Measurements from ENCODE around the gene MVB12B.

Gene MVB12B

GRCh38 chr9:126390923-126391322, 64.3 kb downstream of the MVB12B start:
- TF ChIP-seq FOXP2 (optimal IDR thresholded peaks at IDR 0.05; ENCODE audit: borderline replicate concordance, extremely low read depth, extremely low read length, insufficient read depth) = no peak
- TF ChIP-seq SIN3A (IDR thresholded peaks at IDR 0.05; ENCODE audit: borderline replicate concordance, insufficient read depth, low read length) = no peak
- TF ChIP-seq TAF1 (IDR thresholded peaks at IDR 0.05; ENCODE audit: borderline replicate concordance, insufficient read depth, low read length) = no peak
- TF ChIP-seq REST (IDR thresholded peaks at IDR 0.05; ENCODE audit: insufficient read depth in 1 of 2, low read depth in 2 of 2, low read length in 2 of 2) = no peak
- no peak for TF ChIP-seq POLR2AphosphoS5 (IDR thresholded peaks at IDR 0.05; ENCODE audit: low read depth, low read length)

- TF ChIP-seq REST (IDR thresholded peaks at IDR 0.05; ENCODE audit: insufficient read depth in 1 of 2, low read depth in 2 of 2, low read length in 2 of 2) = no peak
- no peak for TF ChIP-seq SIN3A (IDR thresholded peaks at IDR 0.05; ENCODE audit: borderline replicate concordance, insufficient read depth, low read length)
- TF ChIP-seq FOXP2 (optimal IDR thresholded peaks at IDR 0.05; ENCODE audit: borderline replicate concordance, extremely low read depth, extremely low read length, insufficient read depth) = no peak
- TF ChIP-seq POLR2AphosphoS5 (IDR thresholded peaks at IDR 0.05; ENCODE audit: low read depth, low read length) = no peak
- no peak for TF ChIP-seq TAF1 (IDR thresholded peaks at IDR 0.05; ENCODE audit: borderline replicate concordance, insufficient read depth, low read length)
Measured at GRCh38 chr9:126391713-126392661, 65.4 kb downstream of the MVB12B start.

DNA sequence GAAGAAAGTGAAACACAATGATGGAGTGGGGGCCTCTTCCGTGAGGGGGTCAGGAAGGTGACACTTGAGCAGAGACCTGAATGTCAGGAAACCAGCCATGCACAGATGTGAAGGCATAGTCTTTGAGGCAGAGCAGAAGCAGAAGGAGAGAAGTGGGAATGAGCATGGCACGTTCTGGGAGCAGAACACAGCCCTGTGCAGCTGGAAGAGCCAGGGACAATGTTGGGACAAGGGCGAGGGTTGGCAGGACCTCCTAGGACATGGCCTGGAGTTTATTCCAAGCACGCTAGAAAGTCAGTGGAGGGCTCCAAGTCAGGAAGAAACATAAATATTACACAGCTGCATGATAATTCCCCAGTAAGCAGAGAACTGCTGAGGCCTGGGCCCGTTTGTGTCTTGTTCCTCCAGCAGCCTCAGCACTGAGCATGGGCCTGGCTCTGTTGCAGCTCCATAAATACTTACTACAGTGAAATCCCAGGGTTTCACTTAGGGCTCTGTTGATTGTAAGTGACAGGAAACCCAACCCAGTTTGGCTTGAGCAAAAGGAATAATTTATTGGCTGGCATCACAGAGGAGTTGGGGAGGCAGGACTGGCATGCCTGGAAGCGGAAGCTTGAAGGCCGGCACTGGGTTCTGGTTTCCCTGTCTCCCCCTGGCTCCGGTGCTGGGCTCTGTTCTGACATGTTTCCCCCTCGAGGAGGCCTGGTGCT, 66.2 kb downstream of the MVB12B start:
- no peak for TF ChIP-seq REST (IDR thresholded peaks at IDR 0.05; ENCODE audit: insufficient read depth in 1 of 2, low read depth in 2 of 2, low read length in 2 of 2)
- TF ChIP-seq SIN3A (IDR thresholded peaks at IDR 0.05; ENCODE audit: borderline replicate concordance, insufficient read depth, low read length) = no peak
- no peak for TF ChIP-seq TAF1 (IDR thresholded peaks at IDR 0.05; ENCODE audit: borderline replicate concordance, insufficient read depth, low read length)
- TF ChIP-seq POLR2AphosphoS5 (IDR thresholded peaks at IDR 0.05; ENCODE audit: low read depth, low read length) = no peak
- no peak for TF ChIP-seq FOXP2 (optimal IDR thresholded peaks at IDR 0.05; ENCODE audit: borderline replicate concordance, extremely low read depth, extremely low read length, insufficient read depth)

- TF ChIP-seq FOXP2 (optimal IDR thresholded peaks at IDR 0.05; ENCODE audit: borderline replicate concordance, extremely low read depth, extremely low read length, insufficient read depth) (no peak), POLR2AphosphoS5 (IDR thresholded peaks at IDR 0.05; ENCODE audit: low read depth, low read length) (no peak), REST (IDR thresholded peaks at IDR 0.05; ENCODE audit: insufficient read depth in 1 of 2, low read depth in 2 of 2, low read length in 2 of 2) (no peak), SIN3A (IDR thresholded peaks at IDR 0.05; ENCODE audit: borderline replicate concordance, insufficient read depth, low read length) (no peak), TAF1 (IDR thresholded peaks at IDR 0.05; ENCODE audit: borderline replicate concordance, insufficient read depth, low read length) (no peak)
Measured at GRCh38 chr9:126393876-126394275, 67.2 kb downstream of the MVB12B start.

Data from PFSK-1 (cell line).